NCI-H1436 (cell line): ENCODE results near the gene FLII.
"Not testable (repeated sequence)": the region's sequence is repeated elsewhere in the genome, so short reads cannot be mapped to it uniquely, and the experiment has no call there.

Source experiments
- DNase-seq: peaks from one replicate; lab custom pipeline; 2025; lab: John Stamatoyannopoulos, UW

The FLII gene

GRCh38 chr17:18224053-18224386, 34.5 kb downstream of the FLII start:
- no peak for DNase-seq

- DNase-seq: no peak
These were observed 39.7 kb downstream of the FLII start for GRCh38 chr17:18218756-18219415.

DNA sequence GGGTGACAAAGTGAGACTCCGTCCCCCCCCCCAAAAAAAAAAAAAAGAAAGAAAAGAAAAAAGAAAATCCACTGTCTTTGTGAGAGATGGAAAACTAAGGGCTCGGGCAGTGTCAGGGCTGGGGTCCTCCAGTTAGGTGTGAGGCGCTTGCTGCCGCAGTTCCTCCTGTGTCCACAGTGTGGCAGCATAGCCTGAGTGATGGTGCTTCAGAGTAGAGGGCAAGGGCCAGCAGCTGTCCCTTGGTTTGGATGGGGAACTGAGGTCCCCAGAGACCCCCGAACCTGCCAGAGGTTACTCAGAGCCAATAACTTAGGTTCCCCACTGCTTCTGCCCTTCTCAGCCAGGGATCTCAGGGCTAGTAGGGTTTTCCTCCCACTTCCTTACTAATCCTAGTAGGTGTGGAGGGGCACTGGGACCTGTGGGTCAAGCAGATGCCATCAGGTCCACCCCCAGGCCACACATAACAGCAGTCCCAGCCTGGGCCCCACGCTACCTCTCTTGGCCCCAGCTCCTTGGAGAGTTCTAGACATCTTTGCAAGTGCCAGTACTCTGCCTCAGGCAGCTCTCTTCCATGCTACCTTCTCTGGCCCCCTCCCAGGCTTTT, 41.0 kb downstream of the FLII start:
- DNase-seq: peak; percentile 73

DNA sequence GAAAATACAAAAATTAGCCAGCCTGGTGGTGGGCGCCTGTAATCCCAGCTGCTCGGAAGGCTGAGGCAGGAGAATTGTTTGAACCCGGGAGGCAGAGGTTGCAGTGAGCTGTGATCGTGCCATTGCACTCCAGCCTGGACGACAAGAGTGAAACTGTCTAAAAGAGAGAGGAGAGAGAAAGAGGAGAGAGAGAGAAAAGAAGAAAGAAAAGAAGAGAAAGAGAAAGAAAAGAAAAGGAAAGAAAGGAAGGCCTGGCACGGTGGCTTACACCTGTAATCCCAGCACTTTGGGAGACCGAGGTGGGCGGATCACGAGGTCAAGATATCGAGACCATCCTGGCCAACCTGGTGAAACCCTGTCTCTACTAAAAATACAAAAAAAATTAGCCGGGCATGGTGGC, 41.6 kb downstream of the FLII start:
- not testable (repeated sequence) for DNase-seq

DNA sequence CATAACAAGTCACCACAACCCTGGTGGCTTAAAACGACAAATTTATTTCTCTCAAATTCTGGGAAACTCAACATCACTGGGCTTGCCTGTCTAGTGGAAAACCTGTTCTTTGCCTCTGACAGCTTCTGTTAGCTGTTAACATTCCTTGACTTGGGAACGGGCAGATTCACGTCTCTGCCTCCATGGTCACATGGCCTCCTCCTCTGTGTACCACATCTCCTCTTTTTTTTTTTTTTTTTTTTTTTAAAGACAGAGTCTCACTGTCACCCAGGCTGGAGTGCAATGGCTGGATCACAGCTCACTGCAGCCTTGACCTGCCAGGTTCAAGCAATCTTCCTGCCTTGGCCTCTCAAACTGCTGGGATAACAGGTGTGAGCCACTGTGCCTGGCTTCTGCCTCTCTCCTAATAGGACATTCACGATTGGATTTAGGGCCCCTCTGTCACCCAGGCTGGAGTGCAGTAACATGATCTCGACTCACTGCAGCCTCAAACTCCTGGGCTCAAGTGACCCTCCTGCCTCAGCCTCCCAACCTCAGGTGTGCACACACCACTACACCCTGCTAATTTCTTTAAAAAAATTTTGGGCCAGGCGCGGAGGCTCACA, 44.8 kb downstream of the FLII start:
- no peak for DNase-seq

- DNase-seq: no peak
These were observed 50.4 kb downstream of the FLII start for GRCh38 chr17:18208092-18208491.

DNA sequence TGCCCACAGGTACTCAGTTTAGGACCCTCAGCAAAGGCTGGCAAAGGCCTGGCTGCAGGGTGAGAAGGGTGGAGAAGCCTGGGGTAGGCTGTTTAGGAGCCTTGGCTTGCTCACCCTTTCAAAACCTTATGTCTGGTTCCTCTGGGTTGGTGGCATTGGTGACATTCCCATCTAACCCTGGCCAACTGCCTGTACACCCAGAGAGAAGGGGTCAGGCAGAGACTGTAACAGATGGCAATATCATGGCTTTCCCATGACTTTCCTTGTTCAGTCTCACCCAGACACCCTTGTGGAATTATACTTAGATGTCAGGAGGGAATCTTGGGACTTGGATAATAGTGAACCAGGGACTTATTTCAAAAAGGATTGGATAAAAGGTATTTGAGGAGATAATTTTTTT, 51.6 kb downstream of the FLII start:
- no peak for DNase-seq

- no peak for DNase-seq
These were observed 52.7 kb downstream of the FLII start for GRCh38 chr17:18205861-18206260.

- no peak for DNase-seq
These were observed 55.2 kb downstream of the FLII start for GRCh38 chr17:18203308-18203707.

DNA sequence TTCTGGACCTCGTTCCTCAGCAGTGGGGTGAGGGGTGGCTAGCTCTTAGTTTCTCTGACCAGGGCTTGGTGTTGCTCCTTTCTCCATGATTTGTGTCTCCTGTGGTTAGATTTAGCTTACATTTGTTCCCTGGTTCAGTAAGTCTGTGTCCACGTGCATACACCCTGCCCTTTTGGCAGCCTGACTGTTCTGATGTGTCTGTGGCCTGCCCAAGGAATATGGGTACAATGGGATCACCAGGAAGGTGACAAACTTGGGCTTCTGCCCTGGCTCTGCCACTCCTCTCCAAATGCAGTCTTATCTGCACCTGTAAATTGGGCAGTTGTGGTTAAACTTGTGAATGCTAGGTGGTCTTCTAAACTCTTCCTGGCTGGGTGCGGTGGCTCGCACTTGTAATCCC, 57.4 kb downstream of the FLII start:
- no peak for DNase-seq

- no peak for DNase-seq
These were observed 60.0 kb downstream of the FLII start for GRCh38 chr17:18198530-18198929.

DNA sequence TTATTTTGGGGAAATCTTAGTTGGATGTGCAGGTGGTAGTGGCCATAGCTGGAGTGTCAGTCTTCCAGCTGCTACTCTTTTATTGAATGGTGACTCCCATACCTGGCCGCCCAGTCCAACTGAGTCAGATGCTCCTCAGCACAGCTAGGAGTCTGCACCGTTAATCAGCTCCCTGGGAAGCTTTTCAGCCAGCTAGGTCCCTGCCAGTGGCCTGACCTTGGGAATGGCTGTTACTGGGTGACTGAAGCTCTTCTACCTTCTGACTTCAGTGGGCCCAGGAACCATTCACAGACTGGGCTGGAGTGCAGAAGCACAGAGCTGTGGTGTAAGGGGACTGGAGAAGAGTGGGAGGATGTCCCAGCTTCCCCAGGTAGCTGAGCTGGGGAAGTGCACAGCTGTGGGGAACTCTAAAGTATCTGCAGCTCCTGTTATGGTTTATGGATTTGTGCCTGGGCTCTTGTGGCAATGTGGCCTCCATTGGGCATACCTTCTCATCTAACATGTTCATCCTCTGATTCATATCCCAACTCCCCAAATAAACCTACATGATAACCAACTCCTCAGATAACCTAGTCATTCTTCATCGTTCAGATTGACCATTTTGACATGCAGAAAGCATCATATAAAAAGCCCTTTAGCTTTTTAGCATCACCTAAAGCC, 60.9 kb downstream of the FLII start:
- DNase-seq: no peak

DNA sequence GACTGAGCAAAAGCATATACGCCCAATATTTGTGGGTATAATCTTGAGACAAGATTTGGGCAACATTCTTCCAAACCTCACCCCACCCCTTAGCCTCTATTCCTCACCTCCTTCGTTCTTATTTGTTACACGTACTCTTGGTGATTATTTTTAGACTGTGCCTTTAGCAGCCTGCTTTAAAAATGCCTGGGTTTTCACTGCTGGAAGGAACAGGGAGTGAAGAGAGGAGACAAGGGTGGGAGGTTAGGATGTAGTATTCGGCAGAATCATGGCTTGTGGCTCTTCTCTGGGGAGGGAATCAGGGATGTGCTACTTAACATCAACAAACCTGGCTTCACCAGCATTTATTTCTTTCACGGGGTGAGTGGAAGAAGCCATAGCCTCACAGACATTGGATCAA, 63.3 kb downstream of the FLII start:
- no peak for DNase-seq
